Measurements from ENCODE around the gene B9D1. TPM values are rescaled to one million over a fixed set of nuclear protein-coding genes. Genes with fewer than 3 reads are reported as not detected.

B9D1 gene
- total RNA-seq, 1 experiment from 2014 or later: 48.0 TPM

GRCh38 chr17:19365833-19366636 lies 3.5 kb upstream of the B9D1 start:
- Histone ChIP-seq H3K27me3 (ENCODE audit: low read length) (no peaks in the 10 kb centered on the region), H4K20me1 (ENCODE audit: low read length) (no peaks in the 10 kb centered on the region), H3K9me2 (replicated peaks; ENCODE audit: low read length) (no peaks in the 10 kb centered on the region), H3K36me3 (ENCODE audit: low read depth, low read length) (no peaks in the 10 kb centered on the region), H3K4me2 (ENCODE audit: low read length) (no peak overlapping the region), H3K4me3 (ENCODE audit: low read length) (no peak overlapping the region), H3K9me3 (ENCODE audit: low read length) (no peaks in the 10 kb centered on the region), H3K27ac (ENCODE audit: low read length) (no peak overlapping the region), H3F3A (ENCODE audit: low read length, unreplicated experiment) (no peaks in the 10 kb centered on the region), H3K4me1 (ENCODE audit: insufficient read depth, low read length) (peaks cover 16% of the 10 kb centered on the region), H3K79me2 (ENCODE audit: low read length) (peaks cover 4% of the 10 kb centered on the region), H2AFZ (ENCODE audit: low read length) (no peak overlapping the region), H3K9ac (ENCODE audit: low read length) (no peak overlapping the region)
- intact Hi-C loops (cut with micrococcal nuclease): loop anchor here (10.0 kb wide), 1 partner anchor 399 kb away; no protein-coding TSS in a partner anchor
- TF ChIP-seq EZH2phosphoT487 (IDR thresholded peaks at IDR 0.05; ENCODE audit: borderline replicate concordance, low read length) (no peak), CTCF (conservative IDR thresholded peaks at IDR 0.05; ENCODE audit: low read depth, low read length) (no peak), EZH2 (IDR thresholded peaks at IDR 0.05; ENCODE audit: low read length, unreplicated experiment) (no peak)
- ChIA-PET CTCF (no interaction called here), POLR2A (ENCODE audit: unreplicated experiment) (interaction anchor here (0.6 kb wide), 1 partner anchor 862 kb away, joined by 3 read pairs; no protein-coding TSS in a partner anchor)
- ATAC-seq (no peak), DNase-seq (no peak)
- BruUV-seq (replicated peaks): no TSS peak

- H3K4me1 ChIP-seq (ENCODE audit: insufficient read depth, low read length): peaks cover 16% of the 10 kb centered on the region
- H3K79me2 ChIP-seq (ENCODE audit: low read length): peaks cover 4% of the 10 kb centered on the region
- DNase-seq: no peak
- H3K9me2 ChIP-seq (replicated peaks; ENCODE audit: low read length): no peaks in the 10 kb centered on the region
- no peaks in the 10 kb centered on the region for H3K9me3 ChIP-seq (ENCODE audit: low read length)
- CTCF ChIA-PET: no interaction called here
- H3F3A ChIP-seq (ENCODE audit: low read length, unreplicated experiment): no peaks in the 10 kb centered on the region
- H3K4me3 ChIP-seq (ENCODE audit: low read length): no peak overlapping the region
- no peaks in the 10 kb centered on the region for H3K36me3 ChIP-seq (ENCODE audit: low read depth, low read length)
- no peak overlapping the region for H3K9ac ChIP-seq (ENCODE audit: low read length)
- no peak overlapping the region for H2AFZ ChIP-seq (ENCODE audit: low read length)
- intact Hi-C loops (cut with micrococcal nuclease): loop anchor here (10.0 kb wide), 1 partner anchor 399 kb away; no protein-coding TSS in a partner anchor
- no peak overlapping the region for H3K4me2 ChIP-seq (ENCODE audit: low read length)
- no peak for ATAC-seq
- no TSS peak for BruUV-seq (replicated peaks)
- POLR2A ChIA-PET (ENCODE audit: unreplicated experiment): interaction anchor here (0.6 kb wide), 1 partner anchor 862 kb away, joined by 3 read pairs; no protein-coding TSS in a partner anchor
- H4K20me1 ChIP-seq (ENCODE audit: low read length): no peaks in the 10 kb centered on the region
- H3K27me3 ChIP-seq (ENCODE audit: low read length): no peaks in the 10 kb centered on the region
- H3K27ac ChIP-seq (ENCODE audit: low read length): no peak overlapping the region
- no peak for TF ChIP-seq EZH2 (IDR thresholded peaks at IDR 0.05; ENCODE audit: low read length, unreplicated experiment)
- no peak for TF ChIP-seq CTCF (conservative IDR thresholded peaks at IDR 0.05; ENCODE audit: low read depth, low read length)
- no peak for TF ChIP-seq EZH2phosphoT487 (IDR thresholded peaks at IDR 0.05; ENCODE audit: borderline replicate concordance, low read length)
Measured at GRCh38 chr17:19365499-19365817, 2.9 kb upstream of the B9D1 start.

Data from PC-3 (cell line).